HEK293 (cell line): Measurements from ENCODE around the gene RASGRP3.
A peak's percentile ranks its signal among the peaks of the same experiment; 100 is the strongest.

ENCODE experiments used
- CTCF ChIA-PET: fragments of 350-600 bp; formaldehyde crosslinking; extraction: SDS; loops from one replicate; lab custom pipeline; 2021; ENCODE audit warnings: antibody characterized with exemption; lab: Yijun Ruan, JAX
- POLR2A ChIA-PET: fragments of 300-600 bp; formaldehyde crosslinking; extraction: SDS; loops from one replicate; lab custom pipeline; 2020; ENCODE audit warnings: antibody characterized with exemption, inconsistent platforms; lab: Yijun Ruan, JAX
- H3K27ac ChIP-seq: fragments of 200-500 bp; sonication (Bioruptor generic); 2 replicates; pipeline ENCODE4 v1.5.1; 2014; ENCODE audit warnings: low read depth, low read length, control low read depth, inconsistent platforms; ENCODE audit errors: extremely low read depth
- H3K36me3 ChIP-seq, 2 experiments: fragments of 200-500 bp in 1 of 2; sonication (Bioruptor generic) in 1 of 2; 1 replicate in 1 of 2; 2 replicates in 1 of 2; pipeline ENCODE4 v1.5.1; 2014 to 2017; ENCODE audit warnings: inconsistent platforms in 2 of 2, low read length in 2 of 2; ENCODE audit not compliant: control insufficient read depth in 2 of 2, insufficient read depth in 1 of 2
- H3K4me1 ChIP-seq: fragments of 200-500 bp; sonication (Bioruptor generic); 2 replicates; pipeline ENCODE4 v1.5.1; 2014; ENCODE audit warnings: mild to moderate bottlenecking, low read length, inconsistent platforms; ENCODE audit not compliant: control insufficient read depth, insufficient read depth
- H3K4me3 ChIP-seq: 2 replicates; pipeline ENCODE4 v1.5.1; 2011; ENCODE audit warnings: low read depth, mild to moderate bottlenecking, control low read depth, low read length, moderate library complexity
- H3K9me3 ChIP-seq: fragments of 200-500 bp; sonication (Bioruptor generic); 2 replicates; pipeline ENCODE4 v1.5.1; 2014; ENCODE audit warnings: low read depth, low read length, inconsistent platforms; ENCODE audit not compliant: control insufficient read depth, insufficient read depth
- AEBP2 ChIP-seq: fragments of 450-650 bp; formaldehyde crosslinking; IDR thresholded peaks from 2 replicates; pipeline ENCODE4 v1.5.1; 2016; ENCODE audit warnings: missing biosample characterization, missing genetic modification characterization, borderline replicate concordance
- BCL11A ChIP-seq: fragments of 450-650 bp; formaldehyde crosslinking; IDR thresholded peaks from 2 replicates; pipeline ENCODE4 v1.5.1; 2016; ENCODE audit warnings: low read depth, missing biosample characterization, missing genetic modification characterization
- GLIS1 ChIP-seq: fragments of 450-650 bp; formaldehyde crosslinking; IDR thresholded peaks from 2 replicates; pipeline ENCODE4 v1.5.1; 2016; ENCODE audit warnings: missing biosample characterization, missing genetic modification characterization
- KLF7 ChIP-seq: fragments of 450-650 bp; formaldehyde crosslinking; IDR thresholded peaks from 2 replicates; pipeline ENCODE4 v1.5.1; 2016; ENCODE audit warnings: missing biosample characterization, missing genetic modification characterization, borderline replicate concordance
- KLF8 ChIP-seq: fragments of 450-650 bp; formaldehyde crosslinking; IDR thresholded peaks from 2 replicates; pipeline ENCODE4 v1.5.1; 2016; ENCODE audit warnings: missing biosample characterization, missing genetic modification characterization
- MYNN ChIP-seq: fragments of 450-650 bp; formaldehyde crosslinking; IDR thresholded peaks from 2 replicates; pipeline ENCODE4 v1.5.1; 2016; ENCODE audit warnings: missing biosample characterization, missing genetic modification characterization, borderline replicate concordance
- OVOL3 ChIP-seq: fragments of 450-650 bp; formaldehyde crosslinking; IDR thresholded peaks from 2 replicates; pipeline ENCODE4 v1.5.1; 2016; ENCODE audit warnings: missing biosample characterization, missing genetic modification characterization
- PRDM6 ChIP-seq: fragments of 450-650 bp; formaldehyde crosslinking; IDR thresholded peaks from 2 replicates; pipeline ENCODE4 v1.5.1; 2017; ENCODE audit warnings: missing biosample characterization, missing genetic modification characterization
- SCRT2 ChIP-seq: fragments of 450-650 bp; formaldehyde crosslinking; IDR thresholded peaks from 2 replicates; pipeline ENCODE4 v1.5.1; 2016; ENCODE audit warnings: missing biosample characterization, missing genetic modification characterization
- YY1 ChIP-seq: fragments of 450-650 bp; formaldehyde crosslinking; IDR thresholded peaks from 2 replicates; pipeline ENCODE4 v1.5.1; 2018; ENCODE audit warnings: missing biosample characterization, missing genetic modification characterization
- ZFHX2 ChIP-seq: fragments of 450-650 bp; formaldehyde crosslinking; conservative IDR thresholded peaks from 2 replicates; pipeline ENCODE4 v1.5.1; 2016; ENCODE audit warnings: missing biosample characterization, missing genetic modification characterization
- ZFP37 ChIP-seq: fragments of 450-650 bp; formaldehyde crosslinking; IDR thresholded peaks from 2 replicates; pipeline ENCODE4 v1.5.1; 2016; ENCODE audit warnings: missing biosample characterization, missing genetic modification characterization
- ZNF112 ChIP-seq: fragments of 450-650 bp; formaldehyde crosslinking; IDR thresholded peaks from 2 replicates; pipeline ENCODE4 v1.5.0; 2017; ENCODE audit warnings: missing biosample characterization, missing genetic modification characterization
- ZNF114 ChIP-seq: fragments of 450-650 bp; formaldehyde crosslinking; IDR thresholded peaks from 2 replicates; pipeline ENCODE4 v1.5.0; 2017; ENCODE audit warnings: missing biosample characterization, missing genetic modification characterization
- ZNF133 ChIP-seq: fragments of 450-650 bp; formaldehyde crosslinking; IDR thresholded peaks from 2 replicates; pipeline ENCODE4 v1.5.1; 2016; ENCODE audit warnings: missing biosample characterization, missing genetic modification characterization
- ZNF146 ChIP-seq: fragments of 450-650 bp; formaldehyde crosslinking; IDR thresholded peaks from 2 replicates; pipeline ENCODE4 v1.5.1; 2016; ENCODE audit warnings: missing biosample characterization, missing genetic modification characterization
- ZNF19 ChIP-seq: fragments of 450-650 bp; formaldehyde crosslinking; IDR thresholded peaks from 2 replicates; pipeline ENCODE4; 2016; ENCODE audit warnings: missing biosample characterization, missing genetic modification characterization, low read depth
- ZNF2 ChIP-seq: fragments of 450-650 bp; formaldehyde crosslinking; IDR thresholded peaks from 2 replicates; pipeline ENCODE4 v1.5.1; 2016; ENCODE audit warnings: missing biosample characterization, missing genetic modification characterization
- ZNF221 ChIP-seq: fragments of 450-650 bp; formaldehyde crosslinking; IDR thresholded peaks from 2 replicates; pipeline ENCODE4 v1.5.1; 2017; ENCODE audit warnings: missing biosample characterization, missing genetic modification characterization, borderline replicate concordance
- ZNF23 ChIP-seq: fragments of 450-650 bp; formaldehyde crosslinking; IDR thresholded peaks from 2 replicates; pipeline ENCODE4 v1.5.1; 2016; ENCODE audit warnings: missing biosample characterization, missing genetic modification characterization, borderline replicate concordance
- ZNF324 ChIP-seq: fragments of 450-650 bp; formaldehyde crosslinking; IDR thresholded peaks from 2 replicates; pipeline ENCODE4 v1.5.1; 2016; ENCODE audit warnings: missing biosample characterization, missing genetic modification characterization
- ZNF341 ChIP-seq: fragments of 450-650 bp; formaldehyde crosslinking; IDR thresholded peaks from 2 replicates; pipeline ENCODE4; 2016; ENCODE audit warnings: low read depth, missing biosample characterization, missing genetic modification characterization
- ZNF426 ChIP-seq: fragments of 450-650 bp; formaldehyde crosslinking; IDR thresholded peaks from 2 replicates; pipeline ENCODE4 v1.5.1; 2017; ENCODE audit warnings: missing biosample characterization, missing genetic modification characterization, mild to moderate bottlenecking, inconsistent platforms, moderate library complexity
- ZNF510 ChIP-seq: fragments of 450-650 bp; formaldehyde crosslinking; IDR thresholded peaks from 2 replicates; pipeline ENCODE4 v1.5.1; 2018; ENCODE audit warnings: mild to moderate bottlenecking, missing genetic modification characterization, missing biosample characterization; ENCODE audit not compliant: insufficient replicate concordance
- ZNF513 ChIP-seq: fragments of 450-650 bp; IDR thresholded peaks from 2 replicates; pipeline ENCODE4 v1.5.1; 2018; ENCODE audit warnings: missing biosample characterization, missing genetic modification characterization
- ZNF521 ChIP-seq: fragments of 450-650 bp; formaldehyde crosslinking; IDR thresholded peaks from 2 replicates; pipeline ENCODE4 v1.5.1; 2017; ENCODE audit warnings: missing biosample characterization, mild to moderate bottlenecking, missing genetic modification characterization
- ZNF623 ChIP-seq: fragments of 450-650 bp; formaldehyde crosslinking; IDR thresholded peaks from 2 replicates; pipeline ENCODE4 v1.5.1; 2016; ENCODE audit warnings: missing biosample characterization, missing genetic modification characterization
- ZNF76 ChIP-seq: fragments of 450-650 bp; formaldehyde crosslinking; IDR thresholded peaks from 2 replicates; pipeline ENCODE4; 2016; ENCODE audit warnings: low read depth, missing biosample characterization, missing genetic modification characterization, borderline replicate concordance
- ZNF791 ChIP-seq: fragments of 450-650 bp; formaldehyde crosslinking; IDR thresholded peaks from 2 replicates; pipeline ENCODE4 v1.5.1; 2016; ENCODE audit warnings: missing biosample characterization, missing genetic modification characterization
- ZNF792 ChIP-seq: fragments of 450-650 bp; formaldehyde crosslinking; IDR thresholded peaks from 2 replicates; pipeline ENCODE4 v1.5.1; 2016; ENCODE audit warnings: missing biosample characterization, missing genetic modification characterization
- ZSCAN30 ChIP-seq: fragments of 450-650 bp; IDR thresholded peaks from 2 replicates; pipeline ENCODE4 v1.5.1; 2018; ENCODE audit warnings: missing biosample characterization, mild to moderate bottlenecking, missing genetic modification characterization, moderate library complexity
- ZXDB ChIP-seq: fragments of 450-650 bp; formaldehyde crosslinking; IDR thresholded peaks from 2 replicates; pipeline ENCODE4 v1.5.1; 2016; ENCODE audit warnings: missing biosample characterization, missing genetic modification characterization

RASGRP3 gene

GRCh38 chr2:33597026-33597425 is 120.6 kb downstream of the RASGRP3 start:
- TF ChIP-seq ZNF791 (tag by site-specific recombination): no peak
- TF ChIP-seq BCL11A (tag by site-specific recombination): no peak
- no peak for TF ChIP-seq ZNF623 (tag by site-specific recombination)
- TF ChIP-seq SCRT2 (tag by site-specific recombination): peak; percentile 51; the same call in 1 of the 2 replicates
- no peak for TF ChIP-seq ZXDB
- no peak for TF ChIP-seq ZNF426 (tag by site-specific recombination)
- TF ChIP-seq ZNF133 (tag by site-specific recombination): no peak
- peaks cover 9% of the 10 kb centered on the region for H3K4me1 ChIP-seq
- CTCF ChIA-PET: no interaction called here
- peaks cover 15 to 31% of the 10 kb centered on the region in 2 experiments for H3K36me3 ChIP-seq
- no peak overlapping the region for H3K4me3 ChIP-seq
- POLR2A ChIA-PET: no interaction called here
- no peaks in the 10 kb centered on the region for H3K9me3 ChIP-seq
- no peak overlapping the region for H3K27ac ChIP-seq

GRCh38 chr2:33598561-33599174 is 122.2 kb downstream of the RASGRP3 start:
- Histone ChIP-seq H3K9me3 (no peaks in the 10 kb centered on the region), H3K4me3 (peak overlapping the region; percentile 99), H3K27ac (peak overlapping the region; percentile 80), H3K36me3 (peaks cover 5 to 16% of the 10 kb centered on the region in 2 experiments), H3K4me1 (peaks cover 2% of the 10 kb centered on the region; the same call in 1 of the 2 replicates)
- POLR2A ChIA-PET: interaction anchor here (0.7 to 1.3 kb wide), 10 partner anchors 8 to 971 kb away, joined by 3 to 5 read pairs (median 4); partner anchors contain the start of genes RASGRP3 and TTC27
- CTCF ChIA-PET: interaction anchor here (1.2 kb wide), 1 partner anchor 15 kb away, joined by 8 read pairs; no protein-coding TSS in a partner anchor
- no peak for TF ChIP-seq ZNF324 (tag by site-specific recombination)
- TF ChIP-seq ZNF146 (tag by site-specific recombination): no peak
- TF ChIP-seq ZFHX2: no peak
- no peak for TF ChIP-seq YY1 (tag by site-specific recombination)
- TF ChIP-seq ZNF792 (tag by site-specific recombination): no peak
- peak; percentile 82 for TF ChIP-seq ZNF2
- 0 out of 2 replicates have a peak, but pooled peaks have one; percentile 19 for TF ChIP-seq MYNN (tag by site-specific recombination)
- TF ChIP-seq ZSCAN30 (tag by site-specific recombination): no peak
- no peak for TF ChIP-seq ZNF513 (tag by site-specific recombination)
- no peak for TF ChIP-seq OVOL3 (tag by site-specific recombination)
- TF ChIP-seq KLF7: no peak
- TF ChIP-seq ZNF114 (tag by site-specific recombination): no peak
- peak; percentile 61 for TF ChIP-seq ZNF76 (tag by site-specific recombination)
- no peak for TF ChIP-seq PRDM6
- TF ChIP-seq ZNF341 (tag by site-specific recombination): no peak
- no peak for TF ChIP-seq ZNF521 (tag by site-specific recombination)
- TF ChIP-seq GLIS1 (tag by site-specific recombination): 0 out of 2 replicates have a peak, but pooled peaks have one; percentile 12
- TF ChIP-seq ZNF23 (tag by site-specific recombination): no peak
- 0 out of 2 replicates have a peak, but pooled peaks have one; percentile 43 for TF ChIP-seq KLF8
- peak; percentile 89 for TF ChIP-seq ZFP37 (tag by site-specific recombination)
- TF ChIP-seq AEBP2 (tag by site-specific recombination): no peak
- no peak for TF ChIP-seq ZNF510 (tag by site-specific recombination)
- TF ChIP-seq ZNF221 (tag by site-specific recombination): no peak
- no peak for TF ChIP-seq ZNF19 (tag by site-specific recombination)
- TF ChIP-seq ZNF112 (tag by site-specific recombination): no peak
